GM19239 (cell line): Measurements from ENCODE around the gene SGCD.

Source experiments
- DNase-seq: peaks from one replicate; pipeline ENCODE4 v3.0.0; 2011; ENCODE audit warnings: low spot score; ENCODE audit not compliant: insufficient read length
- FAIRE-seq: peaks from 2 replicates; lab custom pipeline; 2011; peaks lifted over from hg19 to GRCh38; lab: Jason Lieb, UNC

SGCD gene

GRCh38 chr5:156444753-156445291 is 117.9 kb downstream of the SGCD start:
- no peak for DNase-seq
- FAIRE-seq: peak; percentile 52

GRCh38 chr5:156446526-156446925 is 119.6 kb downstream of the SGCD start:
- FAIRE-seq (no peak), DNase-seq (no peak)

GRCh38 chr5:156450778-156451177 is 123.8 kb downstream of the SGCD start:
- FAIRE-seq: no peak
- DNase-seq: no peak

GRCh38 chr5:156451505-156451904 is 124.5 kb downstream of the SGCD start:
- DNase-seq (no peak), FAIRE-seq (no peak)

GRCh38 chr5:156456857-156457256 is 129.9 kb downstream of the SGCD start:
- FAIRE-seq (no peak), DNase-seq (no peak)

GRCh38 chr5:156459812-156460385 is 132.9 kb downstream of the SGCD start:
- FAIRE-seq: no peak
- no peak for DNase-seq

- DNase-seq (no peak), FAIRE-seq (no peak)
These were observed 133.5 kb downstream of the SGCD start for GRCh38 chr5:156460471-156460870.

GRCh38 chr5:156466871-156467270 is 139.9 kb downstream of the SGCD start:
- FAIRE-seq (no peak), DNase-seq (no peak)

GRCh38 chr5:156469636-156470035 is 142.7 kb downstream of the SGCD start:
- FAIRE-seq (no peak), DNase-seq (no peak)

- no peak for FAIRE-seq
- DNase-seq: no peak
These were observed 144.9 kb downstream of the SGCD start for GRCh38 chr5:156471893-156472292.

GRCh38 chr5:156473269-156473908 is 146.4 kb downstream of the SGCD start:
- FAIRE-seq (no peak), DNase-seq (no peak)

- FAIRE-seq (no peak), DNase-seq (no peak)
These were observed 147.3 kb downstream of the SGCD start for GRCh38 chr5:156474251-156474650.

GRCh38 chr5:156475182-156476157 is 148.5 kb downstream of the SGCD start:
- FAIRE-seq (no peak), DNase-seq (no peak)

GRCh38 chr5:156476158-156476551 is 149.2 kb downstream of the SGCD start:
- DNase-seq (no peak), FAIRE-seq (no peak)

- FAIRE-seq: no peak
- DNase-seq: no peak
These were observed 149.7 kb downstream of the SGCD start for GRCh38 chr5:156476678-156477077.

GRCh38 chr5:156477196-156477595 is 150.2 kb downstream of the SGCD start:
- FAIRE-seq: no peak
- DNase-seq: no peak

- DNase-seq (no peak), FAIRE-seq (no peak)
These were observed 152.9 kb downstream of the SGCD start for GRCh38 chr5:156479849-156480248.

- FAIRE-seq (no peak), DNase-seq (no peak)
These were observed 154.8 kb downstream of the SGCD start for GRCh38 chr5:156481741-156482140.

GRCh38 chr5:156482818-156483217 is 155.9 kb downstream of the SGCD start:
- no peak for FAIRE-seq
- DNase-seq: no peak

- FAIRE-seq (no peak), DNase-seq (no peak)
These were observed 159.7 kb downstream of the SGCD start for GRCh38 chr5:156486394-156487238.
